Stimulated activated CD4-positive, alpha-beta T cell treated with anti-CD3 and anti-CD28 coated beads, TNF-alpha, amount 100 ng/mL, for 4 hours (primary cell): ENCODE measurements around the gene BRD3.
"Not testable (repeated sequence)": the region's sequence is repeated elsewhere in the genome, so short reads cannot be mapped to it uniquely, and the experiment has no call there.

Experiments
- DNase-seq, 3 experiments: peaks; one replicate each; pipeline ENCODE4 v3.0.0-alpha.2; 2020; ENCODE audit warnings: low read depth in 3 of 3

Gene BRD3

DNA sequence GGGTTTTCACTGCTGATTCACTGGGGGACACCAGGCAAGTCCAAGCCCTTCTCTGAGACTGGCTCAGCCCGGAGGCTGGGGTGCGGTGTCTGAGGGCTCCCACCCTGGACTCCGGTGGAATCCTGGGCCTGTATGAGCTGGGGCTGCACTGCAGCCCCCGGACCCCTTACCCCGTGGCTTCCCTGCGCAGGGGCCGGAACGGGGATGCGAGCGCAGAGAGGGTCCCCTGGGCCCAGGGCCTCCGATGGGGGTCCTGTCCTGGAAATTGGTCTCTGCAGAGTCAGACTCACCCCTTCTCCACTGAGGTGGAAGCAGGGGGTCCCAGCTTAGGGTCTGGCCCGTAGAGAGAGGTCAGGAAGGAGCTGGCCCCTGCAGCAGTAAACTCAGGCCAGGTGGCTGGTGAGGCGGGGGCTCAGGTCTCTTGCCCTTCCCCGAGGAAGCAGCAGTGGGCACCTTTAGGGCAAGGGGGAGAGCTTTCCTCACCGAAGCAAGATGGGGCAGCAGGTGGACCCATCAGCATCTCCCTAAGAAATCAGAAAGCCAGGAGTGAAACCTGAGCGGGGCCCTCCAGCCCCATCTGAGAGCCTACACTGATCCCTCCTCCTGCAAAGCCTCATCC is 74.1 kb downstream of the BRD3 start:
- no peak for DNase-seq

DNA sequence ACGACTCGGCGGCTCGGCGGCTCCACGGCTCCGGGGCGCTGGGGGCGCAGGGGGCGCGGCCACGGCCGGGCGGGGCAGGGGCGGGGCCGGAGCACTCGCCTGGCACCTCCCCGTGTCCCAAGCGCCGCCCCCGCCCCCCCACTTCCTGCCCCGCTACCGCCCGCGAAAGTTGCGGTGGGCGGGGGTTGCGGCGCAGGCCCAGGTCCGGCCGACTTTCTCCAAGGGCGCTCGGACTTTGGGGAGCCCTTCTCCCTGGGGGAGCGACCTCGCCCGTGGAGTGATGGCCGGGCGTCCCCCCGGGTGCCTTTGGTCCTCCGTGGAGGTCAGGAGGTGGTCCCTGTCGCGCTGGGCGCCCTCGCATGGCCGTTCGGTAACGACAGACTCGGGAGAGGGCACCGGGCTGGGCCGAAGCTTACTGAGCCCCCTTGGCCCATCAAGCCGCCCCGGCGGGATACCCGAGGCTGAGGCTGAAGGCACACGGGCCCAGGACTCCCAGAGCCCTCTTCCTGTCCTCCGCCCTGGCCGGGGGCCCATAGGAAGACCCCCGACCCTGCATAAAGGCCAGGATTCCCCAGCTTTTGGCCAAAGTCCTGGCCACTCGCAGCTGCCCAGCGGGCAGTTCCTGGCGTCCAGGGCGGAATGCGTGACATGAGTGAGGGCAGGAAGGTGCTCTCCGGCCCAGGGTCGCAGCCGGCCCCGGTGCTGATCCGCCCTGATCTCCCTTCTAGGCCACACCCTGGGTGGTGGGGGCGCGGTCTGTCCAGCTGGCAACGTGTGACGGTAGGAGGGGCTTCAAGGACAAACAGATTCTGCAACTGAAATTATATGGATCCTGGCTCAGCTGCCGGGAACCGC is 74.8 kb downstream of the BRD3 start:
- peak; percentile 55 to 72 (median 65) for DNase-seq

DNA sequence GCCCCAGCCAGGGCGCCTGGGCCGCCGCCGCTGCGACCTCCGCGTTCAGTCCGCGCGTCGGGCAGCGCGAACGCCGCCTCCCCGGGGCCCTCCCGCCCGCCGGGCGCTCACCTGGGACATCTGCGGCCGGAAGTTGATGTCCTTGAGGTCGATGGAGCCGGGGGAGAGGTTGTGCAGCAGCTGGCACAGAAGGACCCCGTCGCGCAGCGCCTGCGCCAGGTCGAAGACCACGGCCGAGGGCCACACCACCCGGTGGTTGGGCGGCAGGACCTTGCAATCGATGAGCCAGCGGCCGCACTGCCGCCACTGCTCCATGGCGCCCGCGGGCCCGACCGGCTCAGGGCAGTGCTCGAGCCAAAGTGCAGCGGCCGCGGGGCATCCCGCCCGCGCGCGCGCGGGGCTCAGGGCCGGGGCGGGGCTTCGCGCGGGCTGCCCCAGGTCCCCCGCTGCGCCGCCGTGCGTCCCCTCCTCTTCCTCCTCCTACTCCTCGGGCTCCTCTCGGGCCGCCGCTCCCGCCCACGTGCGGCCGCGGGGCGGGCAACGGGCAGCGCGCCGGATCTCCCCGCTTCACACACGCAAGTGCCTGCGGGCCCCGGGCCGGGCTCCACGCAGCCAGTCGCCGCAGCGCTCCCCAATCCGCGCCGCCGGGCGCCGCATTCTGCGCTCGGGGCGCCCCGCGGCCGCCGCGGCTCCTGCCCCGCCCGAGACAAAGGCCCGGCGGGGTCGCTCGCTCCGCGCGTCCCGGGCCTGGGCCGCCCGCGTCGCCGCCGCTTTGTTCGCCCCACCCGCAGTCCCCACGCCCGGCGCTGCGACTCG is 75.7 kb downstream of the BRD3 start, which contains the start of gene VAV2:
TSS of gene VAV2 (minus strand) at position 361 of the 816 bp plus-strand sequence. CDS start at position 315, 46 bp downstream.
- DNase-seq: peak in 2 of 3 experiments; percentile 11 to 40

DNA sequence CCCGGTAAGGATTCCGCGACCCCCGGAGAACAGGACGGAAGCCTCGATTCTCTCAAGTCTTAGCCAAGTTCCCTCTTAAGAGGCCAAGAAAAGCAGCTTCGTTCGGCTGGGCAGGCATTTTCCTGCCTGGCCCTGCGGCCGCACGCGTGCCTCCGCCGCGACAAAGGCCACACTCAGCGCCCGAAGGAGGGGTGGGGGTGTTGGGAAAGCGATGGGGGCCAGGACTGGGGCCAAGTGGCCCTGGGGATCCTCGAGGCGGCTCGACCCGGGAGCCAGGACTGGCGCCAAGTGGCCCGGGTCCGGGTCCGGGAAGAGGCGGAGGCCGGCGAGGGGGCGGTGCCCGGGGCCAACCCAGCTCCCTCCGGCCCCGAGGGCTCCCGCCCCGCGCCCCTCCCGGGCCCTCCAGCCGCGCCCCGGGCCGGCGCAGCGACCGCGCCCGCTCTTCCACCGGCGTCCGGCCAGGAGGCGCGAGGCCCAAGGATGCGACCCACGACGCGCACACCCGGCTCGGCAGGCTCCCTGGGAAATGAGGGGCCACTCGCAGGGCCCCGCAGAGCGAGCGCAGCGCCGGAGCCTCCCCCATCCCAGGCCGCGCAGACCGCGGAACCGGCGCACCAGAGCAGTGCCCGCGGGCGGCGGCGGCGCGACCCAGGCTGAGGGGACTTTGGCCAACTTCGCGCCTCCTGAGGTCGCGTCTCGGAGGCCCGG is 76.5 kb downstream of the BRD3 start:
- no peak for DNase-seq

DNA sequence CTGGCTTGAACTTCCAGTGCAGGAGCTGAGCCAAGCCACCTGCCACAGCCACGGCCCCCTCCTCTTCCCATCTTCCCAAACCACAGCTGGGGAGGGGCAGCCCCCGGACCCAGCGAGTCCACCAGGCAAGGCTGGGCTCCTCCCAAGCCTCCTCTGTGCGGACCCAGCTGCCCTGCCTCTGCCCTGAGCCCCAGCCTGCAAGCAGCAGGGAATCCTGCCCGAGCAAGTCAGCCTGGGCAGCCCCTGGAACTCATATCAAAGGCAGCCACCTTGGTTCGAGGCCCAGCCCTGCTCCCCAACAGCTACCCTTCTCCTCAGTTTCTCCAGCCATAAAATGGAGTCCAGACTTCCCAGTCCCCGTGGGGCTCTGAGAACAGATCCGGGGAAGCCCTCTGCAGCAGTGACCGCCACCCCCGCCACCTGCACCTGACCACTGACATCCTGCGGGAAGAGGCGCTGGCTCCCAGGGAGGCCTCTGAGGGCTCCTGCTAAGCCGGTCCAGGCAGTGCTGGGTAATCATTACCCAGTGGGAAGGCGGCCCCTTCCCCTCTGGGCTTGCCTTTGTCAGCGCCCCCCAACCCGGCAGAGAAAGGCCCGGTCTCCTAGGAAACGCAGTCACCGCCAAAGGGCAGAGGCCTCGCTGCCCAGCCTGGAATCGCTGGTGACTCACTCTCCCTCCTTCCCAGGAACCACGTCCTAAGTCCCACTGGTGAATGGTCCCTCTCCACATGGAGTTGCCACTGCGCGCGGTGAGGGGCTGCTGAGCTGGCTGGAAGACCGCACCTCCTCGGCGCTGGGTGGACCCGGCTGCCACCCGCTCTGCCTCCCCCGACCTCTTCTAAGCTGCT is 77.2 kb downstream of the BRD3 start:
- DNase-seq: no peak

DNA sequence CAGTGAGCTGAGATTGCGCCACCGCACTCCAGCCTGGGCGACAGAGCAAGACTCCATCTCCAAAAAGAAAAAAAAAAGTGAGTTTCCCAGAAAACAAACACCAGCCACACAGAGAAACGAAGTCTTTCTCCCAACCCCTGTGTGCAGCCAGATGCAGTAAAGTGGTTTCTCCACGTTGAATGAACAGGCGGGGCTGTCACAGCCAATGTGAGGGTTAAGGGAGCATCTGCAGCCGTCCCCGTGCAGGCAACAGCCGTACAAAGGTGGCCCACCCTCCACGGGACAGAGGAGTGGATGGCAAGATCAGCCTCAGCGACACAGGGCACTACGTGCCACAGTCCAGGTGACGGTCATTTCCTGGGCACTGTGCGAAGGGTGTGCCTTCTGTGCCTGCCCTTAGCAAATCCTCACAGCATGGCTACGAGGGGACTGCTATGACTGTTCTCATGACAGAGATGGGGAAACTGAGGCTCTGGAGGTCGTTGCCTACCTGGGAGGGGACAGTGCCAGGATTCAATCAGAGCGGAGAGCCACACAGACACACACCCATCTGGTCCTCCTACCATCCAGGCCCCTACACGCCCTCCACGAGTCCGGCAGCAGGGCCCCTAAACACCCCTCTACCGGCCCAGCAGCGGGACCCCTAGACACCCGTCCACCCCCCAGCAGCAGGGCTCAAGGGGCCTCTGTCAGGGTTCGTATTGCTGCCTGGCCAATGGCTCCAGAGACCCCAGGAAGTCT is 78.0 kb downstream of the BRD3 start:
- DNase-seq: no peak

DNA sequence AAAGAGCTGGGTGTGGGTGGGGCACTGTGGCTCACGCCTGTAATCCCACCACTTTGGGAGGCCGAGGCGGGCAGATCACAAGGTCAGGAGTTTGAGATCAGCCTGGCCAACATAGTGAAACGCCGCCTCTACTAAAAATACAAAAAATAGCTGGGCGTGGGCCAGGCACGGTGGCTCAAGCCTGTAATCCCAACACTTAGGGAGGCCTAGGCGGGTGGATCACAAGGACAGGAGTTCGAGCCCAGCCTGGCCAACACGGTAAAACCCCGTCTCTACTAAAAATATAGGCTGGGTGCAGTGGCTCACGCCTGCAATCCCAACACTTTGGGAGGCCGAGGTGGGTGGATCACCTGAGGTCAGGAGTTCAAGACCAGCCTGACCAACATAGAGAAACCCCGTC is 79.1 kb downstream of the BRD3 start:
- not testable (repeated sequence) for DNase-seq

DNA sequence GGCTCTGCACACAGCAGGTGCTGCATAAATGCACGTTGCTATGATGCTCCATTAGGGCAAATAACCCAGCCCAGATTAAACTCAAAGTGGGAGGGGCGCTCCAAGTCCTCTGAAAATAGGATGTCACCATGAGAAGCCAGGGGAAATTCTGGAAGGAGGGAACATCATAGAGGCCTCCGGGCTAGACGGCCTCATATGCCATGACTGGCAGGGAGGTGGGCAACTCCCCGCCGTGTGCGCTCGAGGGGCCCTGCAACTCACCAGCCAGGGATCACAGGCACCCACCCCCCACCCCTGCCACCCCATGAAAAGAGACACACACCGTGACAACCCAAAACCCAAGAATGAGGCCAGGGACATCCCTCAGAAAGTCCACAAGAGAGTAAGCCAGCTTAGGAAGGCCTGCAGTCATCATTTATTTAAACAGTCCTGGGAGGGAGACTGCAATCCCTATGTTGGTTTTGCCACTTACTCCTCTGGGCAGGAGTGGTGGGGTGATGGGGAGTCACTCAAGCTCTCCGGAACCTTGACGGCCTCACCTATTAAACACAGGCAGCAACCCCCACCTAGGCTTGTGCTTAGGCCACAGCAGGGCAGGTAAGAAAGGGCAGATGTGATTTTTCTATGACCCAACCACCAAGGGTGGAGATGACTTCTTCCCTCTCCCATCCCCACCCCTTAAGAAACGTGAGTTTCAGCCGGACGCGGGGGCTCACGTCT is 79.7 kb downstream of the BRD3 start:
- DNase-seq: no peak

DNA sequence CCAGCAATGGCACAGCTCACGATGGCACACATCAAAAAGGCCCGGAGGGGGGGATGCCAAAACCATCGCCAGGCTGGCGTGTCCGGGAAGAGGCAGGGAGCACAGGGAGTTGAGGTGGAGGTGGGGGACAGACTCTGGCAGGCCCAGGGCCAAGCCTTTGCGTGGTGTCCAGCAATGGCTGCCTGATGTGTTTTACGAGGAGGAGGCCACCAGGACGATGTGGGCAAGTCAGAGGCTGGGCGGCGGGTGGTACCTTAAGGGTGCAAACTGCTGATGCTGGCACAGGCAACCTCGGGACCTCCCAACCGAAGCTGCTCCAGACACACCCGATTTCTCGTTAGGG is 80.4 kb downstream of the BRD3 start:
- no peak for DNase-seq

DNA sequence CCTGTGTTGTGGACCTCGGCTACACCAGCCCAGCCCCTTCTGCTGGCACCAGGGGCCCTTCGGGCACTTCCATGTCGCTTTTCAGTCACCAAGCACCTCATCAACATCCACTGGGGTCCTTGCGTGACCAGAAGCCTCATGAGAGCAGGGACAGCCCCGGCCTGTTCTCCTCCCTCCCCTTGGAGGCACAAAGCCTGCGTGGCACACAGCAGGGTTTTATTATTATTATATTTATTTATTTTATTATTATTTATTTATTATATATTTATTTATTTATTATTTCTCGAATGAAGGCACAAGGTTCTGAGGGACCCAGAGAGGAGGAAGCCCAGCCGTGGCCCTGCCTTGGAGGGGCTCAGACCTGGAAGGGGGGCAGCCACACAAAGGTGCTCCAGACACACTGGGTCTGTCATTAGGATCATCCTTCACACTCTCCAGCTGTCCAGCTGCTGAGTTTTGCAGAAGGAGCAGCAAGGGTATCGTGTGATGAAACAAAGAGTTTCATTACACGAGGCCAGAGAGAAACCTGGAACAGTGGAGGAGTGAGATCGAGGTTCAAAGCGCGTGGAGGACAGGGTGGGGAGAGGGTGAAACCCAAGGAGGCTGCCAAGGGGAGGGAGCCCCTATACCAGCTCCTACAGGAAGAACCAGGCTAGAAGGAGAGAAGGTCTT is 80.9 kb downstream of the BRD3 start:
- DNase-seq: no peak

DNA sequence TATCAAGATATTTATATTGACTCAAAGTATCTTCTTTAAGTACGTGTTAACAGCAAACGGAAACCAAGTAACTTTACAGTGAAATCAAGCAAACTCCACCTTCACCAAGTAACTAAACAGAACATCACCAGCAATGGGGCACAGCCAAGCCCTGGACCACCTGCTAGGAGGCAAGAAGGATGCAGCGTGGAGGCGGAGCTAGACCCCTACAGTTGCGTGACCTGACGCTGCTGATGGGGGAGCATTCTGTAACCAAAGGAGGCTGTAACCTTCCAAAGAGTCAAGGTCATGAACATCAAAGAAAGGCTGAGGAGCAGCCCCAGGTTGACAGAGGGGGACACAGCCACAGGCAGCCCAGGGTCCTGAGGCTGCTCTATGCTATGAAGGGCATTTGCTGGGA is 81.8 kb downstream of the BRD3 start:
- no peak for DNase-seq

DNA sequence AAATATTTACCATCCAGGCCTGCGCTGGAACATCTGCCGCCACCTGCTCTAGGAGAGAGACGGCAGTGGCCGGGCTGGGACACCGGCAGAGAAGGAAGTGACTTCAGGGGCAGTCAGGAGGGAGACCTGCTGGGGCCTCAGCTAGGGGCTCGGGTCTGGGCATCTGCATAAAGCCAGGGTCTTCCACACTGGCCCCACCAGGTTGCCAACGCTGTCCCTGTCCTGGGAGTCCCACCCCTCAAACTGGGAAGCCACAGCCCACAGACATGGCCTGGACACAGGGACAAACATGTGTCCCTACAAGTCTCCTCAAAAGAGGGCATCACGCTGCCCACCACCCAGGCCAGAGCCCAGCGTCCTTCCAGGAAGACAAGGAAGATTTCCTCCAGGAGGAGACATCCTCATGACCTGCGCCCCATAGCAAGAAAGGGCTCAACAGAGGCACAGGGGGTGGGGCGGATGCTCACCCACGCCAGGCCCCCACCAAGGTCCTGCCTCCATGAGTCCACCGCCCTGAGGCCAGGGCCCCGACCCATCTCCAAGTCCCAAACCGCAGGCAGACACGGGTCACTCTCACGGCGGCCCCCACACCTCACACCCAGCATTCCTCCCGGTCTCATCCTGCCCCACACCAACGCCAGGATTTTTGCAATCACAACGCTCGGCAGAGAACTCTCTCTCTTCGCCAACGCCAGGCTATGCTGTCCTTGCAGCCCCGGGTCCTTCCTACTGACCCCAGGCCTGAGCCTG is 84.7 kb downstream of the BRD3 start:
- no peak for DNase-seq

DNA sequence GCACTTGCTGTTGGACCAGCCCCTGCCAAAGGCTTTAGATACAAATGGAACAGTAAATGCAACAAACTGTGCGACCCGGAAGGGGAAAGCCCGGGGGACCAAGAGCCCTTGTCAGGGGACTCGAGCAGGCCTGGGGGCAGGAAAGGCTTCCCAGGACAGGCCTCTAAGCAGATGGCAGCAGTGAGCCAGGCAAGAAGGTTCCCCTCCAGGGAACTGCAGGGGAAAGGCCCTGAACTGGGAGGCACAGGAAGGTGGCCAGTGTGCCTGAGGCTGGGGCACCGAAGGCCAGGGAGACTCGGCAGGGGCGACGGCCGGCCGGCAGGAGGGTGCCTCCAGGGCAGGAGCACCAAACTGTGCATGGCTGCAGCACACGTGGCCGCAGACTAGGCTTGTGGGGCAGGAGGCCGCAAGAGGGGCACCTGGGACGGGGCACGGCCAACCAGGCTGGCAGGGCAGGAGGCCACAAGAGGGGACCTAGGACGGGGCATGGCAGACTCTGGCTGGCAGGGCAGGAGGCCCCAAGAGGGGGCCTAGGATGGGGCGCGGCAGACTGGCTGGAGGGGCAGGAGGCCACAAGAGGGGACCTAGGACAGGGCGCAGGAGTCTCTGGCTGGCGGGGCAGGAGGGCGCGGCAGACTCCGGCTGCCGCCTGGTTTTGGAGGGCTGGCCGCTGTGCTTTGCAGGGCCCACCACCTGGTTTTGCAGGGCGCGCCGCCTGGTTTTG is 85.7 kb downstream of the BRD3 start:
- DNase-seq: no peak

DNA sequence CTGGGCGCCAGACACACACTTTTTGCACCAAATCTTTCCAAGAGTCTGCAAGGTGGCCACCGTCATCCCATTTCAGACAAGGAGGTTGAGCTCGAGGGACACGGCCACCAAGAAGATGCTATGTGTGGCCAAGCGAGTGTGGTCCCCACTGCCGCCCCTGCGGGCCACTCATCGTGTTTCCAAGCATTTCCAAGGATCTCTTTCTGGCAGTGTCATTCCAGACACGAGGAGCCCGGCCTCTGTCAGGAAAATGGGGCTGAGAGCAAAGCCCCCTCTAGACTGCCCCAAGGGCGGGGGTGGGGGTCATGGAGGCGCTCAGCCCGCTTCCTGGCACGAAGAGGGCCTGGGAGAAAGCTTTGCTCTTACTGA is 86.3 kb downstream of the BRD3 start:
- no peak for DNase-seq

DNA sequence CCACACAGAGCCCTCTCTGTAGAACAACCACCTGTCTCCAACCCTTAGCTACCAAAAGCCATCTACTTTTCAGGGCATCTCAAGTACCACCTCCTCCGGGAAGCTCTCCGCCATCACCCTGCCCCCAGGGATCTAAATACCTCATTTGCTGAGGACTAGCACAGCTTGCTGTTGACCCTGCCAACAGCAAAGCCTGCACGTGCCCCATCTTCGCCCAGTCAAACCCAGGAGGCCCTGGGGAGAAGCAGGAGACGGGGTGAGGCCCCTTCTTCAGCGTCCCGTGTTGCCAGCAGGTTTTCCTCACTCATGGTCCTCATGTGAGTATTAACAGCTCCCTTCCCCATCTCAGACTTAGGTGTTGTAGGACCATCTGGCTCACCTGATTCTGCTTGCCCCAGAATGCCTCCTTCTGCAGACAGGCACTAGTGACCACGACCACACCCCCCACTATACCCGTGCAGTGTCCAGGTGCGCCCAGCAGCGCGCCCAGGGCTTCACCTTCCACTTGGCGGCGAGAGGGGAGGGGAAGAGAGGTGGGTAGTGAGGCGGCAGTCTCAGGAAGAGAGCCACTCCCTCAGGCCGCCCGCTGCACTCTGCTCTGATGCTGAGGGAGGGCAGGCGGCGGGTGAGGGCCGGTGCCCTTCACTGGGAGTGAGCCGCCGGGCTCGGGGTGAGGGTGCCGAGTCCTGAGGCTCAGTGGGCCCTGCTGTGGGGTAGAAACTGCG is 86.8 kb downstream of the BRD3 start:
- no peak for DNase-seq
